HEK293T (cell line): Measurements from ENCODE around the gene EIF1AD.

Source experiments
- FOXK2 ChIP-seq: fragments of 450-650 bp; IDR thresholded peaks from 2 replicates; pipeline ENCODE4 v1.6.1; 2016; ENCODE audit warnings: mild to moderate bottlenecking
- HDGF ChIP-seq: fragments of 450-650 bp; IDR thresholded peaks from 2 replicates; pipeline ENCODE4 v1.6.1; 2017; ENCODE audit warnings: antibody characterized with exemption, borderline replicate concordance
- TARDBP ChIP-seq: fragments of 450-650 bp; IDR thresholded peaks from 2 replicates; pipeline ENCODE4 v1.6.1; 2016
- TF ChIP-seq, protein P1 (sequence below): fragments of 450-650 bp; IDR thresholded peaks from 2 replicates; pipeline ENCODE4 v1.6.1; 2016

DNA sequence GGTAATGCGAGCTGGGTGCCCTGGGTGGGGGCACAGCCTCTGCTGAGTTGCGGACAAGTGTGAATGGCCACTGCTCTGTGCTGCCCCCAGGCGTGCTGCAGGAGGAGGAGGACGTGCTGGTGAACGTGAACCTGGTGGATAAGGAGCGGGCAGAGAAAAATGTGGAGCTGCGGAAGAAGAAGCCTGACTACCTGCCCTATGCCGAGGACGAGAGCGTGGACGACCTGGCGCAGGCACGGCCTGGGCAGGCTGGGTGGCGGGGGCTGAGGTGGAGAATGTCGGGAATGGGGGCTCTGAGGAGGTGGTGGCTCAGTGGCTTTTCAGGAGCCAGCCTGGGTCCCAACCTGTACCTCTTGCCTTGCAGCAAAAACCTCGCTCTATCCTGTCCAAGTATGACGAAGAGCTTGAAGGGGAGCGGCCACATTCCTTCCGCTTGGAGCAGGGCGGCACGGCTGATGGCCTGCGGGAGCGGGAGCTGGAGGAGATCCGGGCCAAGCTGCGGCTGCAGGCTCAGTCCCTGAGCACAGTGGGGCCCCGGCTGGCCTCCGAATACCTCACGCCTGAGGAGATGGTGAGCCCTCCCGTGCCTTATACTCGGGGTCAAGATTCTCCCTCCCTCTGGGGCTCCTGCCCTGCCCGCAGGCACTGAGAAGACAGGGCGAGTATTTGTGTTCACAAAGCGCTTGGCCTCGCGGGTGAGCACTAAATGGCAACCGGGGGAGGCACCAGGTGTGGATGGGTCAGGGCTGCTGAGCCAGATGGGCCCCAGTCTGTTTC is 35.8 kb downstream of the EIF1AD start:
- TF ChIP-seq HDGF (no peak), TARDBP (no peak), FOXK2 (no peak)
- TF ChIP-seq, protein P1, sequence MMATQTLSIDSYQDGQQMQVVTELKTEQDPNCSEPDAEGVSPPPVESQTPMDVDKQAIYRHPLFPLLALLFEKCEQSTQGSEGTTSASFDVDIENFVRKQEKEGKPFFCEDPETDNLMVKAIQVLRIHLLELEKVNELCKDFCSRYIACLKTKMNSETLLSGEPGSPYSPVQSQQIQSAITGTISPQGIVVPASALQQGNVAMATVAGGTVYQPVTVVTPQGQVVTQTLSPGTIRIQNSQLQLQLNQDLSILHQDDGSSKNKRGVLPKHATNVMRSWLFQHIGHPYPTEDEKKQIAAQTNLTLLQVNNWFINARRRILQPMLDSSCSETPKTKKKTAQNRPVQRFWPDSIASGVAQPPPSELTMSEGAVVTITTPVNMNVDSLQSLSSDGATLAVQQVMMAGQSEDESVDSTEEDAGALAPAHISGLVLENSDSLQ = no peak
